CD4-positive, alpha-beta T cell treated with Interleukin-2 at 100 ng/mL for 4 hours (primary cell): ENCODE data around the gene TRIOBP.
A peak's percentile ranks its signal among the peaks of the same experiment; 100 is the strongest.

ENCODE experiments used
- DNase-seq: peaks from one replicate; pipeline ENCODE4 v3.0.0-alpha.2; 2020; ENCODE audit warnings: low spot score

Gene TRIOBP

DNA sequence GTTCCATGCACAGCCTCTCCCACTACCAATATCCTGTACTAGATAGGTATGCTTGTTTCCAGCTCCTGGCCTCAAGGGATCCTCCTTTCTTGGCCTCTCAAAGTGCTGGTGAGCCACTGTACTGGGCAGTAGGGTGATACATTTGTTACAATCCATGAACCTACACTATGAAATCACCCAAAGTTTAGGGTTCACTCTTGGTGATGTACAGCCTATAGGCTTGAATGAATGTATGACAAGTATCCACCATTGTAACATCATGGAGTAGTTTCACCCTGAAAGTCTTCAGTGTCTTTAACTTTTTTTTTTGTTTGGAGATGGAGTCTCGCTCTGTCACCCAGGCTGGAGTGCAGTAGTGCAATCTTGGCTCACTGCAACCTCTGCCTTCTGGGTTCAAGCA lies 31.8 kb downstream of the TRIOBP start:
- DNase-seq: no peak

- DNase-seq: no peak
Observed at GRCh38 chr22:37731804-37732471, 35.1 kb downstream of the TRIOBP start.

DNA sequence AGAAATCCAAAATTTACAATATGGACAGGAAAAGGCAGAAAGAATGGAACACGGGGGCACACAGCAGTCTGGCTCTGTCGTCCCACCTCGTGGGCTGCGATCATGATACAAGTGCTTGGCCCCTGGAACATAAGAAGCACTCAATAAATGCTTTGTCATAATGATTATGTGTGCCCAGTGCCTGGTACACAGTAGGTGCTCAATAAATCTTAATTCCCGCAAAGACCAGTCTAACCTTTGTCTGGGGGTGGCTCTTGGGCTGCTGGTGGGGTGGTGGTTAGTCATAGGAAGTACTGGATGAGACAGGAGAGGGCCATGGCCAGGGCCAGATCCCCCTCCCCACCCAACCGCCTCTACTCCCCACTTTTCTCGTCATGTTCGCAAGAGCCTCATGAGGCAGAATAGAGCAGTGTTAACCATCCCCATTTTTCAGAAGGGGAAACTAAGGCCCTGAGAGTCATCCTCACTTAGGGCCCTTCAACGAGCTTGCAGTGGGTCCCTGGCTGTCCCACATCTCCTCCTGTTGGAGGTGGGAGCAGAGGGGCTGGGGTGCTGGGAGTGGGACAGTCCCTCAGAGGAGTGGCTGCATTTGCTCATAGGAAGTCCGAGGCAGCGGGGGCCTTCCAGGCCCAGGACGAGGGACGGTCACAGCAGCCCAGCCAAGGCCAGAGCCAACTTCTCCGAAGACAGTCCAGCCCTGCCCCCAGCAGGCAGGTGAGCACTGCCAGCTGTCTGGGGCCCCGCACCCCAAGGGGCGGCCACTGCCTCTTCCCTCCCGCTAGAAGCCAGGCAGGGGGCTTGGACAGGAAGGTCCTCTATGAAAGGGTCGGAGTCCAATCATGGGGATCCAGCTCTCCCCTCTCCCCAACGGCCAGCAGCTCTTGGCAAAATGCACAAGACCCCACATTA lies 36.1 kb downstream of the TRIOBP start:
- no peak for DNase-seq

DNA sequence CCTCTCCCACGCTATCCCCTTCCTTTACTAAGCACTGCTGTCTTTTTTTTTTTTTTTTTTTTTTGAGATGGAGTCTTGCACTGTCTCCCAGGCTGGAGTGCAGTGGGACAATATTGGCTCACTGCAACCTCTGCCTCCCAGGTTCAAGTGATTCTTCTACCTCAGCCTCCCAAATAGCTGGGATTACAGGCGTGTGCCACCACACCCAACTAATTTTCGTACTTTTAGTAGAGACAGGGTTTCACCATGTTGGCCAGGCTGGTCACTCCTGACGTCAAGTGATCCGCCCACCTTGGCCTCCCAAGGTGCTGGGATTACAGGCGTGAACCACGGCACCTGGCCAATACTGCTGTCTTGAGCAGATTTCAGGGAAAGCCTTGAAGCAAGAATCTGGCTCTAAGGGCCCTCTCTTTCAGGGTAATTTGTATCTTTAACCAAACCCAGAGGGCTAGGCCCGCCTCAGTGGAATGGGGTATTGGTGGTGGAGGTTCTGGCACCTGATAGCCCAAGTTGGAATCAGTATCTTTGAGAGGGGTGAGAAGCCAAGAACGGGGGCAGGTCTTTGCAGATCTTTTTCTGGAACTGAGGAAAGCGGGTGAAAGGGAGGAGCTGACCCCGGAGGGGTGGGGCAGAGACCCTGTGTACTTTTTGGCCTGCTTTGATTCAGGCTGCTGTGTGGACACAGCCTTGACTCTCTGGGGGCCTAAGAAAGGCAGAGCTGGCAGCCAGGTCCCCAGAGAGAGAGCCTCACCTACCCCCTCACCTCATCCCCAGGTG lies 37.0 kb downstream of the TRIOBP start:
- no peak for DNase-seq

GRCh38 chr22:37734402-37734700 lies 37.5 kb downstream of the TRIOBP start:
- DNase-seq: no peak

DNA sequence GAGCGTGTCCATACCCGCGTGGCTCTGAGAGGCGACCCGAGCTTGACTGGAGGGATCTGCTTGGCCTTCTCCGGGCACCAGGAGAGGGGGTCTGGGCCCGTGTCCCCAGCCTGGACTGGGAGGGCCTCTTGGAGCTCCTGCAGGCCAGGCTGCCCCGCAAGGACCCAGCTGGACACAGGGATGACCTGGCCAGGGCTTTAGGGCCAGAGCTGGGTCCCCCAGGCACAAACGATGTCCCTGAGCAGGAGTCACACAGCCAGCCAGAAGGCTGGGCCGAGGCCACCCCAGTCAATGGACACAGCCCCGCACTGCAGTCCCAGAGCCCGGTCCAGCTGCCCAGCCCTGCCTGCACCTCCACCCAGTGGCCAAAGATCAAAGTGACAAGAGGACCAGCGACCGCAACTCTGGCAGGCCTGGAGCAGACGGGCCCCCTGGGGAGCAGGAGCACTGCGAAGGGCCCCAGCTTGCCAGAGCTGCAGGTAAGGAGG lies 38.2 kb downstream of the TRIOBP start:
- no peak for DNase-seq

- no peak for DNase-seq
Observed at GRCh38 chr22:37739035-37739434, 42.2 kb downstream of the TRIOBP start.

GRCh38 chr22:37739611-37740049 lies 42.8 kb downstream of the TRIOBP start:
- DNase-seq: no peak

DNA sequence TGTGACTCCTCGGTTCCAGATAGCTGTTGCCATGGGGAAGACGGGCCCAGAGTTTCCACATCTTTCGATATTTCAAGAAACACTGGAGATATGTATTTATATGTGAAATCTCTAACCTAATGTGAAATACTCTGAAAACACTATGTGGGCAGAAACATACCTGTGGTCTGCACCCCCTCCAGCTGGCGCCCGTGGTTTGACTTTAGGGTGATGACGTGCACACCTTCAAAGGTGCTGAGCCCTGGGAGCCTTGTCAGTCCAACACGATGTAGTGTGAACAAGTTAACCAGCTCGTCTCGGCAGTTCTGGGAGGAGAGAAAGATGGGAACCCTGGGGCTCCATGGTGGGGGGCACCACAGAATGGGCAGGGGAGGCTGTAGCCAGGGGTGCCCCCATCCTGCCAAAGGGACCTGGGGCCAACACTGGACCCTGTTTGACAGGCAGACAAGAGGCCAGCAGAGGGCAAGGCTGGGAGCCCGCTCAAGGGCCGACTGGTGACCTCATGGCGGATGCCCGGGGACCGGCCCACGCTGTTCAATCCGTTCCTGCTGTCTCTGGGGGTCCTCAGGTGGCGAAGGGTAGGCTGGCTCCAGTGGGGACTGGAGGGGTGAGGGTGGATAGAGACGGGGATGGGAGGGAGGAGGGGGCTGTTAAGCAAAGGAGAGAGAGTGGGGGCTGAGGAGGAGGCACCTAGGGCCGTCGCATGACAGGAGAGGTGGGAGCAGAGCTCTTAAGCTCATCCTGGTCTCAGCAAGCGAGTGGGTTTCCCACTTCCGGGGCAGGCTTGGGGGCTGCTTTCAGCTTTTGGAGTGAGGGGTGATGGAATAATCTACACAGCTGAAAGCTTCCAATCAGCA lies 43.8 kb downstream of the TRIOBP start:
- DNase-seq: no peak

DNA sequence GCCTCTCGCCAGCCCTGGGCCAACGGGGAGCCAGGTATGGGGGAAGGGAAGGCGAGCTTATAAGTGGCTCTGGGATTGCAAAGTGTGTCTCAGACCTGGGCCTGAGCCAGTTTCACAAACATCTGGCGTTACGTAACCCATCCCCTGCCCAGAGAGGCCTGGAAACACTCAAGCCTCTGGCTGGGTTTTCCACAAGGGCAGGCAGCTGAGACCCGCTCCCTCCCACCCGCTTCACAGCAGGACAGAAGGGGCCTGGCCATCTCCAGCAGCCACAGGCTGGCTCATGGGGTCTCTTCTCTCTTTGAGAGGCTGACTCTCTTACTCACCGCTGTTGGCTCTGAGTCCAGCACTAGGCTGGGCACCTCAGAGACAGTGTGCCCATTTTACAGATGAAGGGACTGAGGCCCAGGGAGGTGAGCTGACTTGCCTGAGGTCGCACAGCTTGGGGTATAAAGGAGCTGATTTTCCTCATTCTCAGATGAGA lies 44.5 kb downstream of the TRIOBP start:
- DNase-seq: no peak

GRCh38 chr22:37742376-37743171 lies 45.7 kb downstream of the TRIOBP start:
- DNase-seq: no peak

DNA sequence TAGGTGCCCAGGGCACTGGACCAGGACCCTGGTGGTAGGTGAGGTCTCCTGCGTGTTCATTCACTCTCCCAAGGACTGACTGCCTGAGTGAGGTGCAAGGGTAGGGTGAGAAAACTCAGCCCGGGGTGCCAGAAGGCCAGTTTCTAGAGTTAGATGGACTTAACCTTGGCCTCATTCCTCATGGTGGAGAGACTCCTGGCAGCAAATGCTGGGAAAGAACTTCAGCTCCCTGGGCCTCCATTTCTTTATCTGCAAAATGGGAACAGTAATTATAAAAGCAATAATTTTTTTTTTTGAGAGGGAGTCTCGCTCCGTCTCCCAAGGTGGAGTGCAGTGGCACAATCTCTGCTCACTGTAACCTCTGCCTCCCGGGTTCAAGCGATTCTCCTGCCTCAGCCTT lies 47.7 kb downstream of the TRIOBP start:
- no peak for DNase-seq

DNA sequence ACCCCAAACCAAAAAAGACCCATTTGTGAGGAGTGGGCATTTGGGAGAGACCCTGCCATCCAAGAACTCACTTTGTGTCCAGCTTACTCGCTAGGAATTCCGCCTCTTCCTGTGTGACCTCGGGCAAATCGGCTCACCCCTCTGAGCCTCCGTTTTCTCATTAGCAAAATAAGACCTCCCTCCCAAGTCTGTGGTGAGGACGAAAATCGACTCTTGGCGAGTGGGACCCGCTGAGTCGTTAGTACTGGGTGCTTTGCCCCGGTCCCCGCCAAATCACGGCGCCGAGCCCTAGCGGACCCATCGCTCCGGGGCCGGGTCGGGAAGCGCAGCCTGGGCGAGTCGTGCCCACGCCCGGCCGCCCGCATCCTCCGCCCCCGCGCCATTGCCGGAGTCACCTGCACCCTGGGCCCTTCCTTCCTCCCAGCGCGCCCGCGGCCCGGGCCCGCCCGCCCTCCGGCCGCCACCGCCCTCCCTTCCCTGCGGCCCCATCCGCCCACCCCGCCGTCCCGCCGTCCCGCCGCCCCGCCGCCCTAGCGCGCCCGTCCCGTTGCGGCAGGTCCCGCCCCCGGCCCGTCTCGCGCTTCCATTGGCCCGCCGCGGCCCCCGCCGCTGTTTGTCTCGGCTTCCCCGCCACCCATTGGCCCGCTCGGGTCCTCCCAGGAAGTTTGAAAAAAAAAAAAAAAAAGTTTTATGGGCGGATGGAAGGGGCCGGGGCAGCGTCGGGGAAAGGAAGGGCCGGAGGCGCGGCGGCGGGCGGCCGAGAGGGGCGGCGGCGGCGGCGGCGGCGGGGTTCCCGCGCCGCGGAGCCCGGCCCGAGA lies 48.9 kb downstream of the TRIOBP start:
- peak; percentile 84 for DNase-seq

- DNase-seq: no peak
Observed at GRCh38 chr22:37746366-37747079, 49.7 kb downstream of the TRIOBP start.

DNA sequence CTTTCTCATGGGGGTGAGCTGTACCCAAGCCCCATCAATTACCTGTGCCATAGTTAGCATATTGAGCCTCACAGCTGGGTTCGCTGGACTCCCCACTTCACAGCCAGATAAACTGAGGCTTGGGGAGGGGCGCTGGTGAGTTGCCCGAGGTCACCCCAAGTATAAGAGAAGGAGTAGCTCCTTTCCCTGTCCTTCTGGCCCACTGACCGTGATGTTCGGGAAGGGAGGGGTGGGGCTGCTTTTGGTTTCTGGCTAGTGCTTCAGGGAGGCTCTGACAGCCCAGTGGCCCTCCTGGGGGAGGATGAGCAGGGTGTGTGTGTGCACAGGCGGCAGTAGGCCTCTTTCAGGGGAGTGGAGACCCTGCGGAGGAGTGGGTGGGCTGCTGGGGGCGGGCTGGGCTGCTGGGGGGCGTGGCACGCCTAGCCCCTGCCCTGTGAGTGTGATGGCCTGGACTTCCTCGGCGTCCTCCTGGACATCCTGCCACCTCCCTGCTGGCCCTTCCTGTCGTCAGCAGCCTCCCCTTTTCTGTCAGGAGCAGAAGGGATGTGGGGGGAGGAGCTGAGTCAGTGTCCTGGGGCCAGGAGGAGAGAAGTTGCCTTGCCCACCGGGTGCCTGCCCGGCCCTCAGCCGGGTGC lies 50.3 kb downstream of the TRIOBP start:
- DNase-seq: no peak

DNA sequence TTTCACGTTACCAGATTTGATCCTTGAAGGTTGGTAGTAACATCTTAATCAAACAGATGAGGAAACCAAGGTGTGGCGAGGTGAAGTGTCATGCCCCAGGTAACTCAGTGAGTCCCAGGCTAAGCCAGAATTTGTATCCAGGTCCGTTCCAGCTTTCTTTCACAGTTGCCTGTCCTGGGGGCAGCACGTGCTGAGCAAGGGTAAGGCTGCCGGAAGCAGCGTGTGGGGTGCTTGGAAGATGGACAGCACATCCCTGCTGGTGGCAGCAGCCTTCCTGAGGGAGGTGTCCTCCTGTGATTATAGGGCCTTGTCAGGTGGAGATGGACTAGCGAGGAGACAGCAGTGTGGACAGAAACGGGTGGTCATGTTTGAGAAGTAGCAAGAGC lies 50.9 kb downstream of the TRIOBP start:
- no peak for DNase-seq

DNA sequence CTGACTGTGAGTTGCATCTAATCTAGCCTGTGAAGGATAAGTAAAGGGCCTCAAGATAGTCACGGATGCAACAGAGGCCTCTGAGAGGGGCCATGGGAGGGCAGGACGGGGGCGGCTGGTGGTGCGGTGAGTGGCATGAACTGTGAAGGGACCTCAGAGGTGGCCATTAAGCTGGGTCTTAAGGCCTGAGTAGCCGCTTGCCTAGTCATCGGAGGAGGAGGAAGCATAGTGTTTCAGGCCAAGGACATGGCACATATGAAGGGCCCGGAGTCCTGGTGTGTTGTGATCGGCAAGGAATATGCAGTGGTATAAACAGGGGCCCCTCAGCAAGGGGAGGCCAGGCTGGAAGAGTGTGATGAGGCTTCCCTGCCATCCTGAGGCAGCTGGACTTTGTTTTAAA lies 51.8 kb downstream of the TRIOBP start:
- DNase-seq: no peak

DNA sequence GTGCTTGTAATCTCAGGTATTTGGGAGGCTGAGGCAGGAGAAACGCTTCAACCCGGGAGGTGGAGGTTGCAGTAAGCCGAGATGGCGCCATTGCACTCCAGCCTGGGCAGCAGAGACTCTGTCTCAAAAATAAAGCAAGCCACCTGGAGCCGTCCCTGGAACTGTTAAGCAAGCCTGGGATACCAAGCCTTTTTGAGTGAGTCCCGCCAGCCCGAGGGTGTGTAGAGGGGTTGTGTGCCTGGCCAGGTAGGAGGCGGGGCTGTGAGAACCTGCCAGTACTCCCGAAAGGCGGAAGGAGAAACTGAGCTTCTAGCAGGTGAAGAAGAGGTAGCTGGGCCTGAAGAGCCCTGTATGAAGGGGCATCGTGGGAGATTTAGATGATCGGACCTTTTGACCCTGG lies 52.4 kb downstream of the TRIOBP start:
- no peak for DNase-seq
